HepG2 (cell line): ENCODE results near the gene SPNS2. TPM values are rescaled to one million over a fixed set of nuclear protein-coding genes. Genes with fewer than 3 reads are reported as not detected.

Experiments
- ARID5B ChIP-seq: IDR thresholded peaks from 2 replicates; pipeline ENCODE4 v1.4.0; 2020; ENCODE audit warnings: mild to moderate bottlenecking, missing genetic modification reagents
- FOXO1 ChIP-seq: sonication (generic); formaldehyde crosslinking; IDR thresholded peaks from 2 replicates; pipeline ENCODE4 v1.4.0; 2020; ENCODE audit warnings: missing genetic modification reagents
- FOXO4 ChIP-seq: sonication (generic); formaldehyde crosslinking; conservative IDR thresholded peaks from 2 replicates; pipeline ENCODE4 v1.8.1; 2023; ENCODE audit warnings: missing genetic modification reagents
- MIXL1 ChIP-seq: IDR thresholded peaks from 2 replicates; pipeline ENCODE4 v1.6.1; 2016
- MLLT10 ChIP-seq: sonication (generic); formaldehyde crosslinking; IDR thresholded peaks from 2 replicates; pipeline ENCODE4 v1.4.0; 2020; ENCODE audit warnings: missing genetic modification reagents
- THAP7 ChIP-seq: sonication (generic); formaldehyde crosslinking; IDR thresholded peaks from 2 replicates; pipeline ENCODE4 v1.8.1; 2023; ENCODE audit warnings: mild to moderate bottlenecking, missing genetic modification reagents
- ZFY ChIP-seq: sonication (generic); formaldehyde crosslinking; IDR thresholded peaks from 2 replicates; pipeline ENCODE4 v1.4.0; 2020; ENCODE audit warnings: missing genetic modification reagents
- ZMYM3 ChIP-seq: sonication (generic); formaldehyde crosslinking; IDR thresholded peaks from 2 replicates; pipeline ENCODE4 v1.5.1; 2020; ENCODE audit warnings: mild to moderate bottlenecking, missing genetic modification reagents
- ZNF572 ChIP-seq: sonication (generic); formaldehyde crosslinking; IDR thresholded peaks from 2 replicates; pipeline ENCODE4 v1.5.1; 2020; ENCODE audit warnings: mild to moderate bottlenecking, missing genetic modification reagents
- ZNF687 ChIP-seq: sonication (generic); formaldehyde crosslinking; IDR thresholded peaks from 2 replicates; pipeline ENCODE4 v1.5.1; 2020; ENCODE audit warnings: mild to moderate bottlenecking, missing genetic modification reagents, moderate library complexity
- polyA plus RNA-seq, 8 experiments: library from polyadenylated mRNA; depleted of rRNA in 3 of 8; stranded (reverse) in 7 of 8; unstranded in 1 of 8; fragments of >200 nt; fragmentation: Illumina TruSeq in 4 of 8; extraction: Trizol in 4 of 8; gene quantifications; 2 replicates each; pipeline versions ENCODE4 v1.2.1 to v1.2.3, GENCODE V29; 2011 to 2016; ENCODE audit warnings: low read depth in 4 of 8, missing spikeins in 1 of 8, mixed read lengths in 1 of 8; ENCODE audit not compliant: insufficient read depth in 1 of 8
- total RNA-seq, 5 experiments: library from RNA; depleted of rRNA; stranded (reverse); fragments of >200 nt; fragmentation: Illumina TruSeq; extraction: Trizol; gene quantifications; 2 replicates each; pipeline ENCODE4 v1.2.3, GENCODE V29; 2016; ENCODE audit warnings: low read depth in 1 of 5

SPNS2 gene
- total and polyA plus RNA-seq, 2 of the 13 experiments (the other 11 are each of a cell fraction or from before 2014, with no cell fraction given): 0.01 TPM; not detected in 1

- TF ChIP-seq ZNF687 (CRISPR knock-in tag) (peak; percentile 71), MIXL1 (peak; percentile 59; the same call in 1 of the 2 replicates), ZFY (CRISPR knock-in tag) (peak; percentile 52; the same call in 1 of the 2 replicates), MLLT10 (CRISPR knock-in tag) (no peak), ZMYM3 (peak; percentile 69), THAP7 (CRISPR knock-in tag) (no peak), ZNF572 (no peak), FOXO1 (CRISPR knock-in tag) (peak; percentile 88), FOXO4 (CRISPR knock-in tag) (0 out of 2 replicates have a peak, but pooled peaks have one; percentile 45), ARID5B (peak; percentile 66)
These were observed 44.7 kb upstream of the SPNS2 start (continued) for GRCh38 chr17:4453812-4454591.
